Heart left ventricle (tissue), 13 donors: ENCODE data around the gene LIMS2.

Experiments used
- CTCF ChIP-seq, 12 donors: fragments of 200-600 bp; sonication (generic) in 4 of 12; IDR thresholded peaks; one replicate each; pipeline versions ENCODE4 v1.5.0 to v1.8.0; 2018 to 2022; ENCODE audit warnings: antibody characterized with exemption in 12 of 12, mild to moderate bottlenecking in 5 of 12
- POLR2A ChIP-seq, 2 donors: fragments of 450-650 bp; IDR thresholded peaks; one replicate each; pipeline ENCODE4 v1.6.1; 2017; ENCODE audit warnings: antibody characterized with exemption in 2 of 2, mild to moderate bottlenecking in 2 of 2, moderate library complexity in 2 of 2
- donor health status: ischemic (EF 13 %, LVEDD 7.1; RV severe dilation, severe dysfunction).
- donor health status: DM: no; HTN: yes; CAD: no.
- donor health status: DM: no; HTN: no; CAD: no.
- donor health status: ischemic (EF 25% LVEDD 6.9; RV normal size, moderate dysfunction).
- donor health status: ischemic (EF 25% LVEDD 5.7; RV mildly dilated, moderate dysfunction).
- donor health status: ischemic (EF 35%, LVEDD 5.7; RV mildly dilated, moderate dysfunction).
- donor health status: nonischemic (EF 11% LVEDD 7.7; RV severe dilation, severe dysfunction).
- donor health status: DM: yes; HTN: yes; CAD: no.
- donor health status: PGD.
- donor health status: ischemic (EF 29% LVEDD 5.4; RV normal size, mild dysfunction).
- donor health status: nonischemic (EF 23%, LVEDD 6.1; RV moderate dilation, normal function).

GRCh38 chr2:127651381-127651809 is 23.9 kb downstream of the LIMS2 start:
- no peak for TF ChIP-seq CTCF (IDR thresholded peaks at IDR 0.05)
- no peak for TF ChIP-seq POLR2A (IDR thresholded peaks at IDR 0.05)
